SK-N-SH (cell line): Measurements from ENCODE around the gene NBL1. TPM values are rescaled to one million over a fixed set of nuclear protein-coding genes. Genes with fewer than 3 reads are reported as not detected.

Experiments used
- CTCF ChIA-PET: fragments of 300-600, 350-600 bp; formaldehyde crosslinking; extraction: SDS; loops from one replicate; lab custom pipeline; 2021; lab: Yijun Ruan, JAX
- POLR2A ChIA-PET: fragments of 350-600 bp; sonication (Branson Sonifier 250); formaldehyde crosslinking; extraction: SDS; loops from one replicate; lab custom pipeline; 2020; ENCODE audit warnings: antibody characterized with exemption, inconsistent platforms; lab: Yijun Ruan, JAX
- DNase-seq: peaks from one replicate; pipeline ENCODE4 v3.0.0; 2012
- H2AFZ ChIP-seq: fragments of 200-600 bp; sonication (generic); 2 replicates; pipeline ENCODE4 v1.8.1; 2016; ENCODE audit warnings: antibody characterized with exemption, mild to moderate bottlenecking, low read depth
- H3F3A ChIP-seq: fragments of 200-600 bp; sonication (generic); replicated peaks from 2 replicates; pipeline ENCODE3; 2016; ENCODE audit warnings: antibody characterized with exemption, mild to moderate bottlenecking; ENCODE audit not compliant: insufficient read depth
- H3K27ac ChIP-seq, 2 experiments: fragments of 200-500 bp in 1 of 2; fragments of 200-600 bp in 1 of 2; sonication (Bioruptor generic) in 1 of 2; sonication (generic), shearing (Covaris generic) in 1 of 2; 2 replicates each; pipeline versions ENCODE4 v1.5.1 to v1.6.1; 2014 to 2016; ENCODE audit warnings: low read depth in 2 of 2, inconsistent platforms in 1 of 2, low read length in 1 of 2, mild to moderate bottlenecking in 1 of 2, mixed read lengths in 1 of 2
- H3K27me3 ChIP-seq: fragments of 200-600 bp; sonication (generic), shearing (Covaris generic); 2 replicates; pipeline ENCODE4 v1.6.1; 2016; ENCODE audit warnings: mixed run types; ENCODE audit not compliant: insufficient read depth
- H3K36me3 ChIP-seq, 2 experiments: fragments of 200-500 bp in 1 of 2; fragments of 200-600 bp in 1 of 2; sonication (Bioruptor generic) in 1 of 2; sonication (generic) in 1 of 2; replicated peaks in 1 of 2; 2 replicates each; pipeline versions ENCODE3 to v1.5.1; 2014 to 2016; ENCODE audit warnings: low read length in 1 of 2, mild to moderate bottlenecking in 1 of 2; ENCODE audit not compliant: insufficient read depth in 2 of 2, control insufficient read depth in 1 of 2
- H3K4me1 ChIP-seq, 2 experiments: fragments of 200-500 bp in 1 of 2; fragments of 200-600 bp in 1 of 2; sonication (Bioruptor generic) in 1 of 2; sonication (generic), shearing (Covaris generic) in 1 of 2; 2 replicates each; pipeline versions ENCODE4 v1.5.1 to v1.6.1; 2014 to 2016; ENCODE audit warnings: low read depth in 1 of 2, low read length in 1 of 2, mixed run types in 1 of 2; ENCODE audit not compliant: insufficient read depth in 2 of 2, control insufficient read depth in 1 of 2
- H3K4me2 ChIP-seq: fragments of 200-600 bp; sonication (generic), shearing (Covaris generic); 2 replicates; pipeline ENCODE4 v1.6.1; 2017; ENCODE audit warnings: mixed run types
- H3K4me3 ChIP-seq, 2 experiments: fragments of 200-500 bp in 1 of 2; fragments of 200-600 bp in 1 of 2; sonication (Bioruptor generic) in 1 of 2; sonication (generic), shearing (Covaris generic) in 1 of 2; 2 replicates each; pipeline versions ENCODE4 v1.5.1 to v1.8.1; 2014 to 2016; ENCODE audit warnings: low read depth in 2 of 2, inconsistent platforms in 1 of 2, low read length in 1 of 2, mild to moderate bottlenecking in 1 of 2, mixed read lengths in 1 of 2, moderate library complexity in 1 of 2
- H3K79me2 ChIP-seq: fragments of 200-600 bp; sonication (generic); 2 replicates; pipeline ENCODE4 v1.8.1; 2017; ENCODE audit warnings: mild to moderate bottlenecking; ENCODE audit not compliant: insufficient read depth
- H3K9ac ChIP-seq: fragments of 200-600 bp; sonication (generic); 2 replicates; pipeline ENCODE4 v1.6.1; 2017; ENCODE audit warnings: mixed run types
- H3K9me2 ChIP-seq: fragments of 200-600 bp; sonication (generic); 2 replicates; pipeline ENCODE4 v1.6.1; 2017; ENCODE audit warnings: mixed run types
- H3K9me3 ChIP-seq: fragments of 200-600 bp; sonication (generic); 2 replicates; pipeline ENCODE4 v1.6.1; 2017; ENCODE audit warnings: mixed run types, mild to moderate bottlenecking, moderate library complexity
- H4K20me1 ChIP-seq: fragments of 200-600 bp; sonication (generic); 2 replicates; pipeline ENCODE4 v1.6.1; 2017; ENCODE audit warnings: mild to moderate bottlenecking, mixed run types; ENCODE audit not compliant: insufficient read depth
- CHD2 ChIP-seq: fragments of 150-350 bp; IDR thresholded peaks from 2 replicates; pipeline ENCODE4 v1.6.1; 2018; ENCODE audit warnings: low read length; ENCODE audit not compliant: partially characterized antibody
- ELF1 ChIP-seq: IDR thresholded peaks from 2 replicates; pipeline ENCODE4 v1.4.0; 2012
- EP300 ChIP-seq, 2 experiments: IDR thresholded peaks; 2 replicates each; pipeline versions ENCODE4 v1.4.0 to v1.6.1; 2012; ENCODE audit warnings: borderline replicate concordance in 1 of 2, low read depth in 1 of 2, low read length in 1 of 2
- FOSL2 ChIP-seq: IDR thresholded peaks from 2 replicates; pipeline ENCODE4 v1.4.0; 2012; ENCODE audit warnings: low read depth, mild to moderate bottlenecking, moderate library complexity, borderline replicate concordance
- FOXJ3 ChIP-seq: sonication (generic); formaldehyde crosslinking; IDR thresholded peaks from 2 replicates; pipeline ENCODE4 v1.5.1; 2020; ENCODE audit warnings: mild to moderate bottlenecking, missing genetic modification reagents
- GATA2 ChIP-seq: sonication (generic); formaldehyde crosslinking; IDR thresholded peaks from 2 replicates; pipeline ENCODE4 v1.5.0; 2020; ENCODE audit warnings: mild to moderate bottlenecking, missing genetic modification reagents
- MEF2A ChIP-seq: IDR thresholded peaks from 2 replicates; pipeline ENCODE4 v1.4.0; 2012; ENCODE audit warnings: low read depth, borderline replicate concordance
- MXI1 ChIP-seq: IDR thresholded peaks from 2 replicates; pipeline ENCODE4 v1.6.1; 2012; ENCODE audit warnings: mild to moderate bottlenecking, low read depth, low read length, improper control_type of control experiment
- NFIC ChIP-seq: IDR thresholded peaks from 2 replicates; pipeline ENCODE4 v1.4.0; 2012; ENCODE audit warnings: borderline replicate concordance
- NRF1 ChIP-seq: IDR thresholded peaks from 2 replicates; pipeline ENCODE4 v1.6.1; 2012; ENCODE audit warnings: low read depth, mild to moderate bottlenecking, low read length
- RCOR1 ChIP-seq: fragments of 150-350 bp; IDR thresholded peaks from 2 replicates; pipeline ENCODE4 v1.6.1; 2017; ENCODE audit warnings: antibody characterized with exemption, low read length
- SMC3 ChIP-seq: IDR thresholded peaks from 2 replicates; pipeline ENCODE4 v1.6.1; 2012; ENCODE audit warnings: low read depth, low read length, improper control_type of control experiment
- TAF1 ChIP-seq: IDR thresholded peaks from 2 replicates; pipeline ENCODE4 v1.6.1; 2012; ENCODE audit warnings: low read depth, mild to moderate bottlenecking, low read length, moderate library complexity, borderline replicate concordance
- TCF12 ChIP-seq: IDR thresholded peaks from 2 replicates; pipeline ENCODE4 v1.4.0; 2012
- USF1 ChIP-seq: IDR thresholded peaks from 2 replicates; pipeline ENCODE4 v1.4.0; 2012; ENCODE audit warnings: low read depth, borderline replicate concordance
- YY1 ChIP-seq: IDR thresholded peaks from 2 replicates; pipeline ENCODE4 v1.4.0; 2012; ENCODE audit warnings: low read depth, mild to moderate bottlenecking
- WGBS: methylation state at CpG from one replicate; pipeline ENCODE4 v1.1.6; 2017; ENCODE audit warnings: low lambda C conversion rate; 5-methylcytosine and 5-hydroxymethylcytosine counted together
- polyA plus RNA-seq, 3 experiments: library from polyadenylated mRNA; depleted of rRNA; stranded (reverse); fragments of >200 nt; gene quantifications; 2 replicates each; pipeline ENCODE4 v1.2.3, GENCODE V29; 2012
- TF ChIP-seq, protein P1 (sequence below): fragments of 150-350 bp; IDR thresholded peaks from 2 replicates; pipeline ENCODE4 v1.6.1; 2017; ENCODE audit warnings: antibody characterized with exemption, low read length, low read depth, borderline replicate concordance
- TF ChIP-seq, protein P2 (sequence below): IDR thresholded peaks from 2 replicates; pipeline ENCODE4 v1.4.0; 2012; ENCODE audit warnings: low read depth, borderline replicate concordance
- TF ChIP-seq, protein P3 (sequence below): fragments of 150-350 bp; IDR thresholded peaks from 2 replicates; pipeline ENCODE4 v1.6.1; 2016; ENCODE audit warnings: mild to moderate bottlenecking, low read depth, low read length
- TF ChIP-seq, protein P4 (sequence below): IDR thresholded peaks from 2 replicates; pipeline ENCODE4; 2012

The NBL1 gene
- polyA plus RNA-seq, 1 of the 3 experiments (the other 2 are of a cell fraction): 36.1 TPM

DNA sequence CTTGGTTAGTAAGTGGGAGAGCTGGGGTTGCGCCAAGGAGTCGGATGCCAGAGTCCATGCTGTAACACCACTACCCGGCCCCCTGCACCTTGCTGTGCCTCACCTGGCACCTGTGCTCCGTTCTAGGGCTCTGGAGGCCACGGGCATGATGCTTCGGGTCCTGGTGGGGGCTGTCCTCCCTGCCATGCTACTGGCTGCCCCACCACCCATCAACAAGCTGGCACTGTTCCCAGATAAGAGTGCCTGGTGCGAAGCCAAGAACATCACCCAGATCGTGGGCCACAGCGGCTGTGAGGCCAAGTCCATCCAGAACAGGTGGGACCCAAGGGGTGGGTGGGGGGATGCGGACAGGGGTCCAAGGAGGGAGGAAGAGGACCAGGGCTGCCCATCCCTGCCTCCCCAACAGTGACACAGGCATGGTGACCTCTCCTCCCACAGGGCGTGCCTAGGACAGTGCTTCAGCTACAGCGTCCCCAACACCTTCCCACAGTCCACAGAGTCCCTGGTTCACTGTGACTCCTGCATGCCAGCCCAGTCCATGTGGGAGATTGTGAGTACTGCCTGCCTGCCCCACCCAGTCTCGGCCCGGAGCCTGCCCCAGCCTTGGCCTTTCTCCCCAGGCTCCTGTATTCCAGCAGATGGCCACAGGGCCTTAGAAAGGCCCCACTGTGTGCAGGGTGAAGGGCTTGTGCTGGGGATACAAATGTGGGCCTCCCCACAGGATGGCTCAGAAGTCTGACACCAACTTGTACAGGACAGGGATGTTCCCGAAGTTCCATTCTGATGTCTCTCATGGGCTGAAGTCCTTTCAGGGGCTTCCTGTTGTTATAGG is 11.0 kb downstream of the NBL1 start:
- WGBS: 82% methylated on average over 14 of the region's 15 CpGs

DNA sequence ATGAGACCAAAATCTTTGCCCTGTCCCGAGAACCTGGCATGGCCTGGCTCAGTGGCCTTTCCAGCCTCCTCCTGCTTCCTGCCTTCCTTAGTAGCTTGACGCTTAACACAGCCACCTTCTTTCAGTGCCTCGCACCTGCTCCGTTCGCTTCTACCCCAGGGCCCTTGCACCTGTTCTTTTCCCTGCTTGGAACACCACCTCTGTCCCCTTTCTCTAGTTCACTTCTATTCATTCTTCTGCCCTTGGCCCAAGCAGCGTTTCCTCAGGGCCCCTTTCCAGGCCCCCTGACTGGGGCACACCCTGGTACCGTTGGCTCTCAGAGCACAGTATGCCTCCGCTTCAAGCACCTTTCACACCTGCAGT is 11.6 kb downstream of the NBL1 start:
- no peak overlapping the region for H3K27ac ChIP-seq
- ChIA-PET POLR2A (no interaction called here), CTCF (interaction anchor here (1.2 to 33.1 kb wide), 6 partner anchors 52 to 325 kb away, joined by 4 to 553 read pairs (median 24); no protein-coding TSS in a partner anchor)
- H4K20me1 ChIP-seq: peaks cover 6% of the 10 kb centered on the region; the same call in 1 of the 2 replicates
- WGBS: 93% methylated on average over 8 of the region's 8 CpGs
- H3K27me3 ChIP-seq: no peaks in the 10 kb centered on the region
- no peak for DNase-seq
- H3K9me2 ChIP-seq: no peaks in the 10 kb centered on the region
- H3K4me3 ChIP-seq: no peak overlapping the region
- H3K4me2 ChIP-seq: no peak overlapping the region
- no peak overlapping the region for H2AFZ ChIP-seq
- H3K79me2 ChIP-seq: no peaks in the 10 kb centered on the region
- peaks cover 0 to 20% of the 10 kb centered on the region in 2 experiments; a peak in 1 of 4 replicates for H3K4me1 ChIP-seq
- TF ChIP-seq ELF1 (no peak), MXI1 (no peak), NRF1 (no peak), FOXJ3 (no peak), GATA2 (CRISPR knock-in tag) (no peak), FOSL2 (no peak), SMC3 (no peak), TCF12 (no peak), MEF2A (no peak), NFIC (no peak), YY1 (no peak), RCOR1 (no peak), USF1 (no peak), EP300 (IDR thresholded peaks at IDR 0.05; ENCODE audit: borderline replicate concordance in 1 of 2, low read depth in 1 of 2, low read length in 1 of 2) (no peak)
- TF ChIP-seq, protein P1, sequence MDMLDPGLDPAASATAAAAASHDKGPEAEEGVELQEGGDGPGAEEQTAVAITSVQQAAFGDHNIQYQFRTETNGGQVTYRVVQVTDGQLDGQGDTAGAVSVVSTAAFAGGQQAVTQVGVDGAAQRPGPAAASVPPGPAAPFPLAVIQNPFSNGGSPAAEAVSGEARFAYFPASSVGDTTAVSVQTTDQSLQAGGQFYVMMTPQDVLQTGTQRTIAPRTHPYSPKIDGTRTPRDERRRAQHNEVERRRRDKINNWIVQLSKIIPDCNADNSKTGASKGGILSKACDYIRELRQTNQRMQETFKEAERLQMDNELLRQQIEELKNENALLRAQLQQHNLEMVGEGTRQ: no peak
- TF ChIP-seq, protein P2, sequence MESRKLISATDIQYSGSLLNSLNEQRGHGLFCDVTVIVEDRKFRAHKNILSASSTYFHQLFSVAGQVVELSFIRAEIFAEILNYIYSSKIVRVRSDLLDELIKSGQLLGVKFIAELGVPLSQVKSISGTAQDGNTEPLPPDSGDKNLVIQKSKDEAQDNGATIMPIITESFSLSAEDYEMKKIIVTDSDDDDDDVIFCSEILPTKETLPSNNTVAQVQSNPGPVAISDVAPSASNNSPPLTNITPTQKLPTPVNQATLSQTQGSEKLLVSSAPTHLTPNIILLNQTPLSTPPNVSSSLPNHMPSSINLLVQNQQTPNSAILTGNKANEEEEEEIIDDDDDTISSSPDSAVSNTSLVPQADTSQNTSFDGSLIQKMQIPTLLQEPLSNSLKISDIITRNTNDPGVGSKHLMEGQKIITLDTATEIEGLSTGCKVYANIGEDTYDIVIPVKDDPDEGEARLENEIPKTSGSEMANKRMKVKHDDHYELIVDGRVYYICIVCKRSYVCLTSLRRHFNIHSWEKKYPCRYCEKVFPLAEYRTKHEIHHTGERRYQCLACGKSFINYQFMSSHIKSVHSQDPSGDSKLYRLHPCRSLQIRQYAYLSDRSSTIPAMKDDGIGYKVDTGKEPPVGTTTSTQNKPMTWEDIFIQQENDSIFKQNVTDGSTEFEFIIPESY: no peak
- TF ChIP-seq, protein P3, sequence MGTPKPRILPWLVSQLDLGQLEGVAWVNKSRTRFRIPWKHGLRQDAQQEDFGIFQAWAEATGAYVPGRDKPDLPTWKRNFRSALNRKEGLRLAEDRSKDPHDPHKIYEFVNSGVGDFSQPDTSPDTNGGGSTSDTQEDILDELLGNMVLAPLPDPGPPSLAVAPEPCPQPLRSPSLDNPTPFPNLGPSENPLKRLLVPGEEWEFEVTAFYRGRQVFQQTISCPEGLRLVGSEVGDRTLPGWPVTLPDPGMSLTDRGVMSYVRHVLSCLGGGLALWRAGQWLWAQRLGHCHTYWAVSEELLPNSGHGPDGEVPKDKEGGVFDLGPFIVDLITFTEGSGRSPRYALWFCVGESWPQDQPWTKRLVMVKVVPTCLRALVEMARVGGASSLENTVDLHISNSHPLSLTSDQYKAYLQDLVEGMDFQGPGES: no peak
- H3F3A ChIP-seq: no peaks in the 10 kb centered on the region
- no peaks in the 10 kb centered on the region for H3K9me3 ChIP-seq
- H3K36me3 ChIP-seq: no peaks in the 10 kb centered on the region
- no peak overlapping the region for H3K9ac ChIP-seq

More for the DNA sequence above, 11.0 kb downstream of the NBL1 start:
- Histone ChIP-seq H3K9me2 (no peaks in the 10 kb centered on the region), H3K36me3 (no peaks in the 10 kb centered on the region), H3K27me3 (no peaks in the 10 kb centered on the region), H3K4me3 (no peak overlapping the region), H4K20me1 (peaks cover 12% of the 10 kb centered on the region; the same call in 1 of the 2 replicates), H3F3A (no peaks in the 10 kb centered on the region), H3K9ac (no peak overlapping the region), H2AFZ (no peak overlapping the region), H3K4me2 (no peak overlapping the region), H3K4me1 (peaks cover 0 to 26% of the 10 kb centered on the region in 2 experiments; a peak in 1 of 4 replicates), H3K27ac (no peak overlapping the region), H3K79me2 (no peaks in the 10 kb centered on the region), H3K9me3 (no peaks in the 10 kb centered on the region)
- ChIA-PET POLR2A (no interaction called here), CTCF (interaction anchor here (1.1 to 33.1 kb wide), 20 partner anchors 34 to 476 kb away, joined by 3 to 553 read pairs (median 6); partner anchors contain the start of genes AKR7A2 and SLC66A1)
- no peak for TF ChIP-seq TAF1
- no peak for TF ChIP-seq CHD2
- TF ChIP-seq, protein P4, sequence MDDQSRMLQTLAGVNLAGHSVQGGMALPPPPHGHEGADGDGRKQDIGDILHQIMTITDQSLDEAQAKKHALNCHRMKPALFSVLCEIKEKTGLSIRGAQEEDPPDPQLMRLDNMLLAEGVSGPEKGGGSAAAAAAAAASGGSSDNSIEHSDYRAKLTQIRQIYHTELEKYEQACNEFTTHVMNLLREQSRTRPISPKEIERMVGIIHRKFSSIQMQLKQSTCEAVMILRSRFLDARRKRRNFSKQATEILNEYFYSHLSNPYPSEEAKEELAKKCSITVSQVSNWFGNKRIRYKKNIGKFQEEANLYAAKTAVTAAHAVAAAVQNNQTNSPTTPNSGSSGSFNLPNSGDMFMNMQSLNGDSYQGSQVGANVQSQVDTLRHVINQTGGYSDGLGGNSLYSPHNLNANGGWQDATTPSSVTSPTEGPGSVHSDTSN: no peak
- no peak for DNase-seq
